Measurements from ENCODE around the gene RGSL1.
A peak's percentile ranks its signal among the peaks of the same experiment; 100 is the strongest.

Gene RGSL1

GRCh38 chr1:182549811-182550210, 99.9 kb downstream of the RGSL1 start:
- DNase-seq: no peak

- no peak for DNase-seq
These were observed 102.6 kb downstream of the RGSL1 start for GRCh38 chr1:182552527-182552926.

- DNase-seq: no peak
These were observed 105.5 kb downstream of the RGSL1 start for GRCh38 chr1:182555493-182555892.

GRCh38 chr1:182556279-182556678, 106.3 kb downstream of the RGSL1 start:
- no peak for DNase-seq

GRCh38 chr1:182560392-182560984, 110.5 kb downstream of the RGSL1 start:
- DNase-seq: no peak

GRCh38 chr1:182561456-182561855, 111.5 kb downstream of the RGSL1 start:
- DNase-seq: no peak

GRCh38 chr1:182563095-182563494, 113.1 kb downstream of the RGSL1 start:
- no peak for DNase-seq

- no peak for DNase-seq
These were observed 114.6 kb downstream of the RGSL1 start for GRCh38 chr1:182564406-182565004.

GRCh38 chr1:182565537-182565936, 115.6 kb downstream of the RGSL1 start:
- no peak for DNase-seq

GRCh38 chr1:182567629-182568028, 117.7 kb downstream of the RGSL1 start:
- no peak for DNase-seq

GRCh38 chr1:182568647-182569284, 118.8 kb downstream of the RGSL1 start:
- no peak for DNase-seq

- no peak for DNase-seq
These were observed 120.1 kb downstream of the RGSL1 start for GRCh38 chr1:182569939-182570610.

GRCh38 chr1:182570611-182570970, 120.6 kb downstream of the RGSL1 start:
- no peak for DNase-seq

GRCh38 chr1:182574156-182574555, 124.2 kb downstream of the RGSL1 start:
- no peak for DNase-seq

GRCh38 chr1:182575540-182576149, 125.7 kb downstream of the RGSL1 start:
- no peak for DNase-seq

GRCh38 chr1:182580736-182581135, 130.8 kb downstream of the RGSL1 start:
- no peak for DNase-seq

- no peak for DNase-seq
These were observed 134.8 kb downstream of the RGSL1 start for GRCh38 chr1:182584746-182585145.

- no peak for DNase-seq
These were observed 136.4 kb downstream of the RGSL1 start for GRCh38 chr1:182586380-182586779.

GRCh38 chr1:182587093-182587492, 137.1 kb downstream of the RGSL1 start:
- no peak for DNase-seq

- DNase-seq: no peak
These were observed 137.9 kb downstream of the RGSL1 start for GRCh38 chr1:182587666-182588499.

- peak; percentile 84 for DNase-seq
These were observed 138.8 kb downstream of the RGSL1 start, which contains the start of gene RNASEL for GRCh38 chr1:182588500-182589396. Gene RNASEL (minus strand): TSS chr1:182589256. CDS start chr1:182586806, 2,450 bp downstream.
